GM10266 (cell line): Measurements from ENCODE around the gene ZNF3.
A peak's percentile ranks its signal among the peaks of the same experiment; 100 is the strongest.

Source experiments
- DNase-seq: peaks from one replicate; pipeline ENCODE4 v3.0.0; 2012; ENCODE audit errors: extremely low spot score
- TF ChIP-seq, protein P1 (sequence below): IDR thresholded peaks from 2 replicates; pipeline ENCODE4 v1.5.1; 2012; ENCODE audit warnings: mild to moderate bottlenecking, low read depth; ENCODE audit not compliant: control insufficient read depth, insufficient read depth; ENCODE audit errors: missing control alignments

ZNF3 gene

DNA sequence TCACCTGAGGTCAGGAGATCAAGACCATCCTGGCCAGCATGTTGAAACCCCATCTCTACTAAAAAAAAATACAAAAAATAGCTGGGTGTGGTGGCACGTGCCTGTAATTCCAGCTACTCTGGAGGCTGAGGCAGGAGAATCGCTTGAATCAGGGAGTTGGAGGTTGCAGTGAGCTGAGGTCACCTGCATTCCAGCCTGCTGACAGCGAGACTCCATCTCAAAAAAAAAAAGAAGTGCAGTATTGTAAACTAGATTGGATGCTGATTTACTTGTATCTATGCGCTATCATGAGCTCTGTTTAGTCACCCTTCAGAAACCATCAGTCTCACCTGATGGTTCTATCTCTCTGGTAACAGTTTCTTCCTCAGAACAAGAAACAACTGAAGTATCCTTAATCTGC is 18.1 kb downstream of the ZNF3 start:
- DNase-seq: no peak

DNA sequence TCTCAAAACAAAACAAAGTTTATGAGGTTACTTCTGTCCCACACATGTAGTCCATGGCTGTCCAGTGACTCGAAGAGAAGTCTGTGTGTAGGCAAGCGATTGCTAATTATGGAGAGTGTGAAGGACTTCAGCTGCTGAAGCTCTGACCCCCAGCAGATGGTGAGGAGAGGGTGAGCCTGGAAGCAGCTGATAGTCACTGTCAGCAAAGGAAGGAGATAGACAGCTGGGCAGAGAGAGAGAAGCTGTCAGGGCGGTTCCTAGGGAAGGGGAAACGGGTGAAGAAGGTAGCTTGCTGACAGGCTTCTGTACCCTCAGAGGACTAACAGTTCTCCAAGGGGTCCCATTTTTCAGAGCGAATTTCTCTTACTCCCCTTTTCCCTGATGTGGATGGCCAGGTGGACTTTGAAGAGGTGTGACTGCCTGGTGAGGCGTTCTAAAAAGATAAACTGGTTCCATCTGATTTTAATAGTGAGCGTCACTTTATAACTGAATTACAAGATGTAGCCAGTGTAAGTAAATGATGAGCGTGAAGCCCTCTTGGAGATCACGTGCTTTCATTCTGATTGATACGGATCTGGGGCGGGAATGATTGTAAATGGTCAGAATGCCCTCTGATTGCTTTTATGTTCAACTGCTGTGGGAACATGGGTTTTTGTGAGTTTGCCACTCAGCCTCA is 19.9 kb downstream of the ZNF3 start:
- DNase-seq: no peak
- TF ChIP-seq, protein P1, sequence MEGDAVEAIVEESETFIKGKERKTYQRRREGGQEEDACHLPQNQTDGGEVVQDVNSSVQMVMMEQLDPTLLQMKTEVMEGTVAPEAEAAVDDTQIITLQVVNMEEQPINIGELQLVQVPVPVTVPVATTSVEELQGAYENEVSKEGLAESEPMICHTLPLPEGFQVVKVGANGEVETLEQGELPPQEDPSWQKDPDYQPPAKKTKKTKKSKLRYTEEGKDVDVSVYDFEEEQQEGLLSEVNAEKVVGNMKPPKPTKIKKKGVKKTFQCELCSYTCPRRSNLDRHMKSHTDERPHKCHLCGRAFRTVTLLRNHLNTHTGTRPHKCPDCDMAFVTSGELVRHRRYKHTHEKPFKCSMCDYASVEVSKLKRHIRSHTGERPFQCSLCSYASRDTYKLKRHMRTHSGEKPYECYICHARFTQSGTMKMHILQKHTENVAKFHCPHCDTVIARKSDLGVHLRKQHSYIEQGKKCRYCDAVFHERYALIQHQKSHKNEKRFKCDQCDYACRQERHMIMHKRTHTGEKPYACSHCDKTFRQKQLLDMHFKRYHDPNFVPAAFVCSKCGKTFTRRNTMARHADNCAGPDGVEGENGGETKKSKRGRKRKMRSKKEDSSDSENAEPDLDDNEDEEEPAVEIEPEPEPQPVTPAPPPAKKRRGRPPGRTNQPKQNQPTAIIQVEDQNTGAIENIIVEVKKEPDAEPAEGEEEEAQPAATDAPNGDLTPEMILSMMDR: no peak

More for the DNA sequence above, 18.1 kb downstream of the ZNF3 start:
- TF ChIP-seq, protein P1: no peak

DNA sequence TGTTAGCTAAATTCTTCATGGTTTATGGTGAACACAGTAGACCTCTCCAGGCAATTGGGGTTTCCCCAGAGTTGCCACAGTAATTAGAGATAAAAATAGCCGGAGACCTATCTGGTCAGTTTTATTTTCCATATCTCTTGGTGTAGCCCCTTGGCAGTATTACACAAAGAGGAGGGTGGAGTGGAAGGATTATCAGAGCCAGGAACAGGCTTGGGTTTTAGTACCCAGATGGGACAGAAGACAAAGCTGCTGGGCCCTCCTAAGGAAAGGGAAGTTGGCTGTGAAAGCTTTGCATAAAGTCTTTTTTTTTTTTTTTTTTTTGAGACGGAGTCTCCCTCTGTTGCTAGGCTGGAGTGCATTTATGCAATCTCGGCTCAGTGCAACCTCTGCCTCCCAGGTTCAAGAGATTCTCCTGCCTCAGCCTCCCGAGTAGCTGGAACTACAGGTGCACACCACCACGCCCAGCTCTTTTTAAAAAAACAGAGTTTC is 22.2 kb downstream of the ZNF3 start:
- no peak for DNase-seq
- TF ChIP-seq, protein P1: no peak

DNA sequence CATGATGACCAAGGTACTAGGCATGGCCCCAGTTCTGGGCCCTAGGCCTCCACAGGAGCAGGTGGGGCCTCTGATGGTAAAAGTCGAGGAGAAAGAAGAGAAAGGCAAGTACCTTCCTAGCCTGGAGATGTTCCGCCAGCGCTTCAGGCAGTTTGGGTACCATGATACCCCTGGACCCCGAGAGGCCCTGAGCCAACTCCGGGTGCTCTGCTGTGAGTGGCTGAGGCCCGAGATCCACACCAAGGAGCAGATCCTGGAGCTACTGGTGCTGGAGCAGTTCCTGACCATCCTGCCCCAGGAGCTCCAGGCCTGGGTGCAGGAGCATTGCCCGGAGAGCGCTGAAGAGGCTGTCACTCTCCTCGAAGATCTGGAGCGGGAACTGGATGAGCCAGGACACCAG is 24.5 kb downstream of the ZNF3 start:
- DNase-seq: no peak
- TF ChIP-seq, protein P1: no peak

DNA sequence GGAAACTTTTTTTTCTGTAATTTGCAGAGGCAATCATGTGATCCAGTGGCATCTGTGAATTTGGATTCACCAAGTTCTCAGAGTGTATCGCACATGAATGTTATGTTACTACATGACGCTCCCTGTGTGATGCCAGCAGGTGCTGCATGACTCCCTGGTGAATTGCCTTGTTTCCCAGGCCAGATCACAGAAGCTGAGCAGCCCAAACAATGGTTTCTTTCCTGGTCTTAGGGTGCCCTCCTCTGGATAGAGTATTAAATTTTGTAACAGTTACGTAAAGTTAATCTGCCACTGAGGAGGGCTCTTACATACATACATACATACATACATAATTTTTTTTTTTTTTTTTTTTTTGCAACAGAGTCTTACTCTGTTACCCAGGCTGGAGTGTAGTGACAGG is 28.3 kb downstream of the ZNF3 start:
- peak; percentile 37 for DNase-seq
- TF ChIP-seq, protein P1: peak; percentile 28

DNA sequence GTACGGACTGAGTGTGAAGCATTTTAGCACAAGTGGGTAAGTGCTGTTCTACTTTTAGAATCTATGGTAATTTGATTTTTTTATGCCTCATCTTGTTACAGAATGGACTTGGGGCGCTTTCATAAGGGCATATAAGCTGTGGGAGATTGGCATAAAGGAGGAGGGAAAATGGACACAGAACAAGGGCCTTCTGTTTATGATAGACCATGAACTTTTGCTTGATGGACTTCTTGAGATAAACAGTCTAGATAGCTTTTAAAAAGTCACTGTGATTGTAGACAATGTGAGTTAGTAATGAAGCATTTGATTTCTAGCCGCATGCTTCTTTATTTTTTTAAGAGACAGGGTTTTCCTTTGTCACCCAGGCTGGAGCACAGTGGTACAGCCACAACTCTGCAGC is 29.9 kb downstream of the ZNF3 start:
- TF ChIP-seq, protein P1: no peak
- DNase-seq: no peak

DNA sequence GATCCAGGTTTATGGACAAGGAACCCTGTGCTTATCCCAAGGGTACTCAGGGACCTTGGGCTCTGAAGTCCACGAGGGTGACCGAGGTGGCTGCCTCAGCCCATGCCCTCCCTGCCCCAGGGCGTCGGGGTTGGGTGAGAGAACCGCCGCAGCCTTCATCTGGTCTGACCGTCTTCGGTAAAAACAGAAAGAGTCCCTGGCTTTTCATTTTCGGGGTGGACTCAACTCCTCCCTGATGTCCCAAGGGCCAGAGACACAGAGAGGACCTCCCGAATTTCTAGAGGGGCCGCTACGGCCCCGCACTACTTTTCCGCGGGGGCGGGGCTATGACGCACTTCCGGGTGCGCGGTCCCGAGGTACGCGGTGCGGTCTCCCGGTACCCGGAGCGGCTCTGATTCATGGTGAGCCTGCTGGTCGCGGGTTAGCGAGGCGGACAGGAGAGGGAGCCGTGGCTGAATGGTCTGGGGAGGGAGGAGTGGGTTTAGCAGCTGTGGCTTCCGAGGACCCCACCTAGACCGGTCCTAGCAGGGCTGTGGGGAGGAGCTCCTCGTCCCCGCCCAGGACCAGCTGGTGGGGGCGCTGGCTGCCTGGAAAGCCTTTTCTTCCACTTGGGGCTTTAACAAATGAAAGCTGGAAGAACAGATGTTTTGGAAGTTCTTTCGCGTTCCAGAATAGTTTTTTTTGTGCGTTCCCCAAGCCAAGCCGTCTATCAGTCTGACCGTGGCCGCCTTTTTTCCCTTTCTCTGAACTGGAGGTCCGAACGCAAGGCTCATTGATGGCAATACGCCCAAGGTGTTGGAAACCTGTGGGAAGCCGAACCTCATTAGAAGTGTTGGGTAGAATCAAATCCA is 31.9 kb downstream of the ZNF3 start, which contains the start of gene ZSCAN21:
Gene ZSCAN21, plus strand, starts transcription at position 334 of the 851 bp plus-strand sequence. CDS start 7,233 bp downstream, outside the sequence.
- TF ChIP-seq, protein P1: peak; percentile 33
- DNase-seq: peak; percentile 79
